ENCODE measurements around the gene APPBP2. TPM values are rescaled to one million over a fixed set of nuclear protein-coding genes. Genes with fewer than 3 reads are reported as not detected.

APPBP2 gene
- polyA plus RNA-seq, 1 donor: 31.0 TPM

GRCh38 chr17:60393840-60394723 lies 132.0 kb downstream of the APPBP2 start:
- no peak for DNase-seq

Other genes starting within 250 kb of the APPBP2 start
- gene USP32, start 134.1 kb downstream of the APPBP2 start, polyA plus RNA-seq (ENCODE audit: insufficient read length): 23.8 TPM
- gene CHCT1, start 103.8 kb downstream of the APPBP2 start, polyA plus RNA-seq (ENCODE audit: insufficient read length): not detected
- 9.7 TPM for gene PPM1D, start 74.0 kb upstream of the APPBP2 start, polyA plus RNA-seq (ENCODE audit: insufficient read length)
- gene BCAS3, start 151.6 kb upstream of the APPBP2 start, polyA plus RNA-seq (ENCODE audit: insufficient read length): 9.2 TPM

Data from hindlimb muscle (tissue), 1 donor.